ENCODE data around the gene VCPKMT.

VCPKMT gene

DNA sequence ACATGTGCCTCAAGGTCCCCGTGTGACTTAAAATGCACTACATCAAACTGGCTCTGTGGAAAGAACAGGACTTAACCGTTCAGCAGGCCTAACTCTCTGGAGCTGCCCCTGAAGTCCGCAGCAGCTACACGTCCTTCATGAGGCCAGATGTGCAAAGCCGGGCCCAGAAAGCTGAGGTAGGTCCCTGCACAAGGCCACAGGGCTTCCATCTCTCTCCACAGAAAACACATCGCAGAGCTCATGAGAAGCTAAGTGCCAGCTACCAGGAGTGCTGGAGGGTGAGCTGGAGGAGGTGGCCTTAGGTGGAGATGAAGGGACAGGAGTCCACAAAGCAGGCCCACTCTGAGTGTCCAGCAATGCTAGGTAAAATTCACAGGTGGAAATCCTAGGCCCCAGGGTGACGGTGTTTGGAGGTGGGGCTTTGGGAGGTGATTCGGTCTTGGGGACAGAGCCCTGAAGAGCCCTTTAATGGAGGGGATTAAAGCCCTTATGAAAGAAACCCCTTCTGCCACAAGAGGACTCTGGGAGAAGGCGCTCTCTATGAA, 52.4 kb downstream of the VCPKMT start:
- no peak for DNase-seq

DNA sequence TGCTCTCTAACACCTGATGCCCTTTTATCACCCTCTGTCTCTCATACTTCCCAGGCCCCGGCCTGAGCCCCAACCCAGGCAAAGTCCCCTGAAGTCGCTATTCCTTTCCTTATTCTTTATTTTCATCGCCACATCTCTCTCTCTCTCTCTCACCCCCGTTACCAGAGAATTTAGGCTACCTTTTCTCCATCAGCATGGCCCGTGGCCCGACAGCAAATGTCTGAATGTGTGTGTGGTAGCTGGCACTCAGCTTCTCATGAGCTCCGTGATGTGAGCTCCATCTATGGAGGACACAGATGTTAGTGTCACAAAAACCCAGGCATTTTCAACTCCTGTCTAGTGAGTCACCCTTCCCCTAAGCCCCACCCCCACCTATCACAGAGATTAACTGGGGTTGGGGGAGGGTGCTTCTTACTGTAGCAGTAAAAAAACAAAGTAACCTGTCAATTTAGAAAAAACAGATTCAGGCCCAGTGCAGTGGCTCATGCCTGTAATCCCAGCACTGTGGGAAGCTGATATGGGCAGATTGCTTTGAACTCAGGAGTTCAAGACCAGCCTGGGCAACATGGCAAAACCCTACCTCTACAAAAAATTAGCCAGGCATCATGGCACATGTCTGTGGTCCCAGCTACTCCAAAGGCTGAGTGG, 53.8 kb downstream of the VCPKMT start:
- peak; percentile 86 for DNase-seq

DNA sequence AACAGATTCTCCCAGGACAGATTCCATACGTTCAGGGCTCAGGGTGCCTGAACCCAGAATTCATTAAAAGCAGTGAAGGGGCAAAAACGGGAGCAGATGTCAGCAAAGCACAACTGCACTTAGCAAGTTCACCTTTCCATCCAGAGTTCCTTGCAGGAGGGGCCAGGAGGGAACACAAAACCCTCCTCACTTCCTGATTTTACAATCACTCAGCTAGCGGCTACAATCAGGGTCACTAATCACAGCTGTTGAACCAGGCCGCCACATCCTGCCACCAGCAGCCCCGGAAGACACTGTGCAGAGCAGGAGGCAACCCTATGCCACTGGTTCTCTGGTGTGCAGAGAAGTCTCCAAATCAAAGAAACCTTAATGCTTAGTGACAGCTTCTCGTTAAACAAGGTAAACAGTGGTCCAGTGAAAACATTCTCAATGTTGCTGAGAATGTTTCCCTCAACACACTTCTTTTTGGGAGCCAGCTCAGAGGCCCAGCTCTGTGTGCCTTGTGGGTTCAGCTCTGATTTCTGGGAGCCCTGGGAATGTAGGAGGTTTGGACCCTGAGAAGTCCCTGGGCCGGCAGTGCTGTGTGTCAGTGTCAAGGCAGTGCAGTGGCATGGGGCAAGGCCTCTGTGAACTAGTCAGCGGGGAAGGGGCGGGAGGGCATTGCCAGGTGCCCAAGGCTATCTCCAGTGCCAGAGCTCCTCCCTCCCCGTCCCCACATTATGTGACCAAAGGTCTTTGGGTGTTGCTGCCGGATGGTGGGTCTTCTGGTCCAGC, 54.5 kb downstream of the VCPKMT start:
- peak; percentile 60 for DNase-seq

DNA sequence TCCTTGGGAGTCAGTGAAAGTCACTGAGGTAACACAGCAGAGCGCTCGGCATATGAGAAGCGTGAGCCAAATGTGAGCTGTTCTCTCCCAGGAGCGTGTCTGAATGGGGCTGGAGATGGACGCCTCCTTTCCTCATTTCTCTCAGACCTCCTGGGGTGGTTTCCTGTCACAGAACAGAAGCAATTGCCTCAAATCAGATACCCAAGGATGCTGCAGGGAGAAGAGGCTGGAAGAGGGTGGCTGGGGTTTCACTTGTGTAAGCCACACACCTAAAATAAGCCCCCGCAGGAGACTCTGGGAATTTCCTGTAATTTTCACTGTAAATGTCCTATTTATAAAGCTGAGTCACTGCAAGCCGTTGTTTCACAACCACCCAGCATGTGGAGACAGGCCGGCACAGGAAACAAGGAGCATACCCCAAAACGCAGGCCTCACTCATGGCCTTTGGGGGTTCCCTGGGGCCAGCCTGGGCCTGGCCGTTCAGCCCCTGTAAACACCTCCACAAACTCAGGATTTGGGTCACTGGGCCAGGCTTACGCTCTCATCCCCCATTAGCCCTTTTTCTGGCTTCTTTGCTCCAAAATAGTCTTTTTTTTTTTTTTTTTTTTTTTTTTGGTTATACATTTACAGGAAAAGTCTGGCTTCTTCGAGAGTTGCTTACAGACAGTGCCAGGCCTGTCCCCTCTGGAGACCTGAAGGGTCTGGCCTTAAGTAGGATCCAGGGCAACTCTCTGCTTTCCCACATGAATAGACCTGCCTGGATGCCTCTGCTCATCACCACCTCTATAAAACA, 55.3 kb downstream of the VCPKMT start:
- DNase-seq = peak; percentile 59

DNA sequence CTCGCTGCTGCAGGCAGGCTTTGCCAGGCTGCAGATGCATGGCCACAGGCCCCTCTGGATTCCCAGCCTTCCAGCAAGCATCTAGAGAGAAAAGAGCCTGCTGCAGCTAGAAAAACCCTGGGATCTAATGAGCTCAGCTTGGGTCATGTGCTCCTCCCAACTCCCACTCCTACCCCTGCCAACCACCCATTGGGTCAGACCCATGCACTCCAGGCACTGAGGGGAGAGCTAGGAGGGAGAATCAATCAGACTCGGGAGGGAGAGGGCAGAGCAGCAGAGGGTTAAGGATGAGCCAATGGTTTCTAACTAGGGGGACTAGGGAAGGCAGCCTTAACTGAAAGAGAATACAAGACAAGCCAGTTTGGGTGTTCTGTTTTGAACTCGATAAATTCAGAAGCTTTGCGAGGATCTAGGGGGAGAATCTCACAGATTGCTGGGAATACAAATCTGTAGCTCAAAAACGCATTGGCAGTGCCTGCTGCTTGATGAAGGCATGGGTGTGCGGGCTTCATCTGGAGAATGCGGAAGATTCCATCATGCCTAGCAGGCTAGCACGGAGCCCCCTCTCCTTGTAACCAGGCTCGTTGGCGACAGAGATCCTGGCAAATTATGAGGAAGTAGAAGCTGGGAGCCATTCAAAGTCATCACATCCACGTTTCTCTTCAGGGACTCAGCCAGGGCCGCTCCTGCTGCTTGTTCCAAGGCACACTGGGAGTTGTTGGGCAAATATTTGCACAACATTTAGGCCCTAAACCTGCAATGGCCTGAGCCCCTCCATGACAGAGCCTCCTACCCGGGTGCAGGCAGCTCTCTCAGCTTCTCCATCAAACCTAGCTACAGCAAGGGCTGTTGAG, 56.4 kb downstream of the VCPKMT start:
- no peak for DNase-seq
